Measurements from ENCODE around the gene ALDH18A1.
"Not testable (repeated sequence)": the region's sequence is repeated elsewhere in the genome, so short reads cannot be mapped to it uniquely, and the experiment has no call there.

Gene ALDH18A1

DNA sequence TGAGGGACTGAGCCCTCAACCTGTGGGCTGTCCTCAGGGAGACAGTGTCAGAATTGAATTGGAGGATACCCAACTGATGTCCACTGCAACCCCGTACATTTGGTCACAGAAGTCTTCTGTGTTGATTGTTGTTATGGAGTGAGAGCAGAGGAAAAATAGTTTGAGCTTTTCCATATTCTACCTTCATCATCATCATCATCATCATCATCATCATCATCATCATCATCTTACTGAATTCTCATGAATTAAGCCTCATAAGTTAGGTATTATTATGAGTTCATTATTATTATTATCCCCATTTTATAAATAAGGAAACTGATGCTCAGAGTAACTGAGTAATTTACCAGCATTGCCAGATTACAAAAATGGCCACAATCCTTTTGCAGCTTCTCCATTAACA, 8.4 kb downstream of the ALDH18A1 start:
- no peak for DNase-seq

DNA sequence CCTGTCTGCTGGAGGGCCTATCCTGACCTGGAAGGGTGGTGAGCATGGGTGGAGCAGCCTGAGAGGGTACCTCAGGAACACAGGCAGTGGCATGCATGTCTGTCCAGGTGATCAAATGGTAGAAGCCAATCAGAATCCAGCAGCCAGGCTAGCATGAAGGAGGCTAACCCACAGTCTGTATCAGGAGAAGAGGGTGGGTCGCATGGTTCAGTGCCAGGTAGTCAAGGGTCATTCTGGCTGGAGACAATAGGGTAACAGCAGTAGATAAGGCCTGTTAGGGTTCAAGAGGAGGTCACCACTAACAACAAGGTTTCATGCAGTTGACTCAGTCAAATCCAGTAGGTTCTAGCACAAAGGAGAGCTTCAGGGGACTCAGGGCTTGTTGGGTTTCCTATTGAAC, 10.4 kb downstream of the ALDH18A1 start:
- no peak for DNase-seq

DNA sequence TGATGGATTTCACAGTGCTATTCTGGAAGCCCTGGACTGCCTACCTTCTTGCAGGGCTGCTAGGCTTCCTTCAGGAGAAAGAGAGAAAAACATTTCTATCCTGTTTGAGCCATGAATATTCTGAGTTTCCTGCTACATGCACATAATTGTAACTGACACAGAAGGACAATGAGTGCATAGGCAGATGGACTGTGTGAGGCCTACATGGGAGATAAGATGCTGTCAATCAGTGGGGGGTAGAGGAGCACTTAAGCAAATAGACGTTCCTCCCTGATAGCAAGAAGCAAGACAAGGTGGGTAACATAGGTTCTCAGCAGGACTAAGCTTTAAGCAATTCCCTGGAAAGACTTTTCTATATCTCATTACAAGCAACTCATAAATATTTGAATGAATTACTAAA, 11.6 kb downstream of the ALDH18A1 start:
- no peak for DNase-seq

DNA sequence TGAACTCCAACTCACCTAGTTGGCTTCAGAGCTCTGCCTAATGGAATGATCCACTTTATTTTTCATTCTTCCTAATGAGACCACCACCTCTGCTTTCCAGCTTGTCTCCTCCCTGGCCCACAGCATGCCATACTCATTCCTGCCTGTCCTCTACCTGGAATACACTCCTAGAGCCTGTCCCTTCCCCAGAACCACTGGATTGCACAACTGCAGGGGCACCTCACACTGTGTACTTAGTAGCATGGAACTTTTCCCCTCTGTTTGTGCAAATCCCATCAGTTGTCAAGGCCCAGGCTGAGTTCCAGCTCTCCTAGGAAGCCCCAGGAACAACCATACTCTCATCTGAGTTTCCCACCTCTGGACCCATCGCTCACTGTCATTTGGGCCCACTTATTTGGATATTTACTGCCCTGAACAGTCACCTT, 15.6 kb downstream of the ALDH18A1 start:
- no peak for DNase-seq

DNA sequence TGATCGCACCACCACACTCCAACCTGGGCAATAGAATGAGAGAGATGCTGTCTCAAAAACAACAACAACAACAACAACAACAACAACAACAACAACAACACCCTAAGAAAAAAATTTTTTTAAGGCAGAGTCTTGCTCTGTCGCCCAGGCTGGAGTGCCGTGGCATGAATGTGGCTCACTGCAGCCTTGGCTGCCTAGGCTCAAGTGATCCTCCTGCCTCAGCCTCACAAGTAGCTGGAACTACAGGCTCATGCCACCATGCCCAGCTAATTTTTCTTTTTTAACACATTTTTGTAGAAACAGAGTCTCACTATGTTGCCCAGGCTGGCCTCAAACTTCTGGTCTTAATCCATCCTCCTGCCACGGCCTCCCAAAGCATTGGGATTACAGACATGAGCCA, 18.6 kb downstream of the ALDH18A1 start:
- DNase-seq = no peak

DNA sequence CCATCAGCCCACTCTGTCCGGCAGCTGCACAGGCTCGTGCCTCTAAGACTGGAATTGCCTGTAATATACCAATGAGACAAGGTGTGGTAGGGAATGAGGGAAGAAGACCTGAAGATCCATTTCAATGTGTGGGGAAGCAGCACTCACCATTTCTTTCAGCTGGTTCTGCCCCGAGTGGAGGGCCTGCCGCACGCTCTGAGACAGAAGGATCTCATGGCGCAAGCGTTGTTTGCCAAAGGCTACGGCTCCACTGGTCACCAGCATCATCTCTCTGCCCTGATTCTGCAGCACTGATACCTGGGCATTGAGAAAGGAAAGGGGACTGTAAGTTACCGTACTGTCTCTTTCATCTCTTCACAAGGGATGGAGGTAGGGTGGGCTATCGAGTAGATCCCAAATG, 19.4 kb downstream of the ALDH18A1 start:
- DNase-seq = no peak

DNA sequence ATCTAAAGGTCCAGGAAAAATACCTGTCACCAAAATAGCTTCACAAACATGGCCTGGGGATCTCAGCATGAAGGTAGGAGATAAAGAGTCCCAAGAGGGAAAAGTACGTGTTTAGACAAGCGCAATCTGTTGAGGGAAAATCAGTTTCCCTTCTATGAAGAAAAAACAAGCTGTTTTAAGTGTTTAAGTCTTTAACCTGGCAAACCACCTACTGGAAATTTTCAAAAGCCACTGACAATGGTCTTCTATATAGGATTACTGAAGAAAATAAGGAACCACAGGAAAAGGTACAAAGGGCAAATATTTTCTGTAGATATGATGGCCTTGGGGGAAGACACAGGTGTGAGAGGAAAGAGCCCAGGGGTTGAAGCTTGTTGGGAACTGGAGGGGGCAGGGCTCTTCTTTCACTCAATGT, 21.2 kb downstream of the ALDH18A1 start:
- no peak for DNase-seq

DNA sequence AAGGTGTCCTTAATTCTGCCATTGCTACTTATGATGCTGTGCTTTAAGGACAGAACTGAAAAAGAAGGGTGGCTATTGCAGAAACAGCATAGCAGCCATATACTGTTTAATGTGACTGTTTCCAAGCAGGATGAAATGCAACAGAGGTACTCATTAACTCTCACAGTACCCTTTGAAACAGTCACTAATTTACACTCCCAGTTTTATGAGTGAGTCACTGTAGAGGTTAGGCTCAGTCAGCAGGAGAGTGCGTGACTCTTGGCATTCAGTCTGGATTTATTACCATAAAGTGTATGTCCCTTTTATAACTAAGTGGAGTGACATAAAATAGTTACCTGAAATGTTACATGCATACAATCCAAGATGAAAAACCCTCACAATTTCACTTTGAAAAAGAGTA, 27.7 kb downstream of the ALDH18A1 start:
- no peak for DNase-seq

DNA sequence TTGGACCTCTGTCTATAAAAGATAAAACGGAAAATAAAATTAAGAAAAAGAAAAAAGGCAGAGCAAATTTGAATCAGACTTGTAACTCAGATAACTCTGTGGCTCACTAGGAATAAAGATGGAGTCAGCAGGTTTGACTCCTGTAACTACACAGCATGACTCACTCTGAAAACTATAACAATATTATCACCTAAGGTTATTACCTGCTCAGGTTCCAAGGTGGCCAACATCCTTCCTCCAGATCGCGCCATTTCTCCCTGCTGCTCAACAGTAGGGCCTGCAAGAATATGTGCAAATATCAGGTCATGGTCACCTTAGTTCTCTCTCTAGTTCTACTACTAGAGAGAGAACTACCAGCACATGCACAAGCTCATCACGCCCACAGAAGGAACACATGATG, 30.0 kb downstream of the ALDH18A1 start:
- no peak for DNase-seq

DNA sequence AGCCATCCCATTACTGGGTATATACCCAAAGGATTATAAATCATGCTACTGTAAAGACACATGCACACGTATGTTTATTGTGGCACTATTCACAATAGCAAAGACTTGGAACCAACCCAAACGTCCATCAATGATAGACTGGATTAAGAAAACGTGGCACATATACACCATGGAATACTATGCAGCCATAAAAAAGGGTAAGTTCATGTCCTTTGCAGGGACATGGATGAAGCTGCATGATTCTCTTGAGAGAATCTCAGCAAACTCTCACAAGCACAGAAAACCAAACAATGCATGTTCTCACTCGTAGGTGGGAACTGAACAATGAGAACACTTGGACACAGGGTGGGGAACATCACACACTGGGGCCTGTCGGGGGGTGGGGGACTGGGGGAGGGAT, 36.1 kb downstream of the ALDH18A1 start:
- DNase-seq = not testable (repeated sequence)

DNA sequence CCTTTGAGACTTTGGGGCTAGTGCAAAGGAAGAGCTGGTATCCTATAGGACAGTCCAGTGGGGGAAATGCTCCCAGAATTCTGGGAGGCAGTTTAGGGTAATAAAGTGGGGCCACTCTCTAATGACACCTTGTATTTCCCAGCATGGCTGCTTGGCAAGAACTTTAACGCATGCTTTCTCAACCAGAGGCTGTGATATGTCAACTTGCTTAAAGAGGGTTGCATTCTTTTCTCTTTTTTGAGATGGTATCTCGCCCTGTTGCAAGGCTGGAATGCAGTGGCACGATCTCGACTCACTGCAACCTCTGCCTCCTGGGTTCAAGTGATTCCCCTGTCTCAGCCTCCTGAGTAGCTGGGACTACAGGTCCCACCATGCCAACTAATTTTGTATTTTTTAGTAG, 38.4 kb downstream of the ALDH18A1 start:
- no peak for DNase-seq

DNA sequence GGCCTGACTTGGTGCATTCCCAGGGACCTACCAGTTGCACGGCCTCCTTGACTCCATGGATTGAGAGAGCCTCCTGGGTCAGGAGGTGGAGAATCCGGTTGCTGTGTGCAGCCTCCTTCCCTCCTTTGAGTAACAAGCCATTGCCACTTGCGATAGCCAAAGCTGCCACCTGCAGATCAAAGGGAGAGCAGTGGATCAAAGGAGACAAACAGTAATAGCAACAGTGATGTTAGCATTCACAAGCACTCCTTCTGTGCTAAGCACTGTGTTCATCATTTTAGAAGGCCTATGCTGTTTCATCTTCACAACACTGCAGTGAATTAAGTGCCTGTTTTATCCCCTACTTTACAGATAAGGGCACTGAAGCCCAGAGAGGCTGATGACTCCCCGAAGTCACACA, 40.1 kb downstream of the ALDH18A1 start:
- no peak for DNase-seq

DNA sequence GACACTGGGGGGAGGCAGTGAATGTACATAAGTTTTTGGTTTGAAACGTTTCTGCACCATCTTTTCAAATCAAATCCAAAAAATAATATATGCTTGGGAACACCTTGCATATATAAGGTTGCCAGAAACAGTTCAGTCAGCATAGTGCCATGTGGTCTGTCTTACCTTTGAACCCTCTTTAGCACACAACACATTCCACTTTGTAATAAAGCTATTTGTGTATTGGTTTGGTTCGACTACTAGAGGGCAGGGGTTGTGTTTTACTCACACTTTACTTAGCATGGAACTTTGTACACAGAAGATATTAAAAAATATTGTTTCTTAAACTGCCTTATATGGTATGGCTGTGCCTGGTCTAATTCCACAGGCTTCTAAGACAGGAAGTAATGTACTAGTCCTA, 43.2 kb downstream of the ALDH18A1 start:
- DNase-seq = no peak

DNA sequence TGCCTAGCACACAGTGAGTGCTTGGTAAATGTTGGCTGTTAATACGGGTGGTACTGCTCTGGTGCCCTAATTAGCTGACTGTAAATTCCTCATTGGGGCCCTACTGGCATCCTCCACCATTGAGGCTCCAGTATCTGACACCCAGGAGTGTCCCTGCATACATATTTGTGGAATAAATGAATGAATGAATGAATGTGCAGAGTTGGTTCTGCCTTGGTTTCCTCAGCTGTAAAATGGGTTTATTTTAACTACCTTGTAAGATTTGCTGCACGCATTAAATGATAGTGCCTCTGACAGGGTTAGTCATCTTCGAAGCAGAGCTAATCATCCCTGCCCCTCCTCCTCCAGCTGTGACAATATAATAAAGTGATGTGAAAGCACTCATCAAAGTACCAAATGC, 45.8 kb downstream of the ALDH18A1 start:
- no peak for DNase-seq

DNA sequence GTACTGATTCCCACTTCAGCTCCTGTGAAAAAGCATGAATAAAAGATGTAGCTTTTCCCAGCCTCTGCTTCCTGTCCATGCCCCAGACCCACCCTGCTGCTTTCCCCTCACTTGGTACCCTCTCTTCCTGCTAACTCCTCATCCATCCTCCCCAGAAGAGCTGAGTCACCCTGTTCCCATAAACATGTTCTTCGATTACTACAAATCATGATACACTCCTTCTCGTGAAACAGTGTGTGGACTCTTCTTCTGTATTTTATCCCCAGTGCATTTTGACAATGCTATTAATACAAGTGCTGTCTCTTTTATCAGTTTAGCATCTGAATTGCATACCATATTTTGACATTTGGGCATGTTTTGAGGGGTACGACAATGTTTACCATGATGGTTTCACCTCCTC, 49.6 kb downstream of the ALDH18A1 start:
- DNase-seq = no peak

DNA sequence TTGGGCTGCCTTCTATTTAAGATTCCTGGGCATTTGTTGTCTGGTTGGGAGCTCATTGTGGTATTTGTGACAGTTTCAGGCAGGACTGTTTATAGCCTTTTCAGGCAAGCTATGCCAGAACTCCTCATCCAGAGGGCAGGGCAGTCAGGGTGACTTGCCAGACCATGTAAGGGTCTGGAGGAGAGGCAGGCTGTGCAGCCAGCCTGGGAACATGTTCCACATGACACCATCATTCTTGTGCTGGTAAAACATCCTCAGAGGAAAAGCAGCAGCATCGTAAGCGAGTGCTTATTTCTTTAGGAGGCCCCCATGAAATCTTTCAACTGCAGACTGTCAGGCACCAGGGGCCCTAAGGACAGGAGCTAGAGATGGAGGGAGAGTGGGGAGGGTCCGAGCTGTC, 51.3 kb downstream of the ALDH18A1 start:
- no peak for DNase-seq

DNA sequence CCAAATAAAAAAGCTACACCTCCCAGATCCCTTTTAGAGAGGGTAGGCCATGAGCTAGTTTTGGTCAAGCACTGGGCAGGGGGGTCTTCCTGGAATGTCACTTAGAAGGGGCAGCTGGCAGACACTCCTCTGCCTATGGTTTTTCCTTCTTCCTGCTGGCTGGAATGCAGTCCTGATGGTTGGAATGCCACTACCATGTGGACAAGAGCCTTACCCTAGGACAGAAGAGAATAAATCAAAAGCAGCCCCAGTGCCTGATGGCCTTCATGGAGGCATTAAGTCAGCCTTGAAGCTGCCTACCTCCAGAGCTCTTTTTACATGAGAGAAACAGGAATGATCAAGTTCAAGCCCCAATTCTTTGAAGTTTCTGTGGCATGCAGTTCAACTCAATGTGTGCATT, 51.9 kb downstream of the ALDH18A1 start:
- no peak for DNase-seq

DNA sequence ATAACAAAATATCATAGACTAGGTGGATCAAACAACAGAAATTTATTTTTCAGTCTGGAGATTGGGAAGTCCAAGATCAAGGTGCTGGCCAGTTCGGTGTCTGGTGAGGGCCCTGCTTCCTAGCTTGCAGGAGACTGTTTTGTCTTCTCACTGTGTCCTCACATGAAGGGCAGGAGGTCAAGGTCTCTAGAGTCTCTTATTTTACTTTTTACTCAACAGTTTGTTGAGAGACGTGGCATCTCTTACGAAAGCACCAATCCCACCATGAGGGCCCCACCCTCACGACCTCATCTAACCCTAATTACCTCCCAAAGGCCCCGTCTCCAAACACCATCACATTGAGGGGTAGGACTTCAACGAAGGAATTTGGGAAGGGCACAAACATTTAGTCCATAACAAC, 54.1 kb downstream of the ALDH18A1 start:
- no peak for DNase-seq

DNA sequence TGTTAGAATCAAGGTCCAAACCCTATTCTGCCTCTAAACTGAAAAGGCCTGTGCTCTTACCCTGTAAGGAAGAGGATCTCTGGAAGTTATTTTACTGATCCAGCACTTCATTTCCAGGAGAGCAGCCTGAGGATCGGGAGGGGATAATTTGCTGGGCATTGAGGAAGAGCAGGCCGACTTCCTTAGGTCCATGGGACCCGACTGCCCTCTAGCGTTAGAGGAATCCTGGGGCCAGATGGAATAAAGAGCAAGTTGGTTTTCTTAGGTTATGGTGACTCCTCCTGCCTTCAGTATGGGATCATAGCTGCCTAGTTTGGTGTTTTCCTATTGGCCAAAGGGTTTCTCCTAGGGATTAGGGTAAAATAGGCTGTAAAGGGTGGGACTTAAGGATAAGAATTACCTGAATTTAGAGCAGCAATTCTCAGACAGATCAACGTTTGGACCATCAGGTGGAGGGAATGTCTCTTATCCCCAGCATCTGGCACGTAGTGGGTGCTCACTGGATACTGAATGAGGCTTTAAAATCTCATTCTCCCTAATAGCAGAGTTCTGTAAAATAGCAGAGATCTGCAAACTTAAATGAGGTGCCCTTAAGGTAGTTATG, 55.3 kb downstream of the ALDH18A1 start:
- peak; percentile 20 for DNase-seq

DNA sequence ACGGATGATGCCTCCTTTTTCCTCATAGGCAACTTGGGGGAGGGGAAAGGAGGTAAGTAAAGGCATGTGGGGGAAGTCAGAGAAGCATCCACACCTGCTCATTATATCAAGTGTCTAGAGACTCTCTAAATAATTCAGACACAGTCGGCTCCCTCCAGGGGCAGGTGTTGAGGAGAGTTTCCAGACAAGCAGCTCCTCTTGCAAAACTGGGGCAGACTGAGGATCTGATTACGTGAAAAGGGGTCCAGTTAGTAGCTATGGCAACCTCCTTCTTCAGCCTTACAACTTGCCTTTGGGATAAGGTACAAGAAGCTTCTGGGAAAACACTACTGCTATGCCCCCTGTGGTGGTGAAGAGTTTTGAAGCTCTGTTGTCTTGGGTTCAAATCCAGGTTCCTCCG, 56.4 kb downstream of the ALDH18A1 start:
- no peak for DNase-seq

DNA sequence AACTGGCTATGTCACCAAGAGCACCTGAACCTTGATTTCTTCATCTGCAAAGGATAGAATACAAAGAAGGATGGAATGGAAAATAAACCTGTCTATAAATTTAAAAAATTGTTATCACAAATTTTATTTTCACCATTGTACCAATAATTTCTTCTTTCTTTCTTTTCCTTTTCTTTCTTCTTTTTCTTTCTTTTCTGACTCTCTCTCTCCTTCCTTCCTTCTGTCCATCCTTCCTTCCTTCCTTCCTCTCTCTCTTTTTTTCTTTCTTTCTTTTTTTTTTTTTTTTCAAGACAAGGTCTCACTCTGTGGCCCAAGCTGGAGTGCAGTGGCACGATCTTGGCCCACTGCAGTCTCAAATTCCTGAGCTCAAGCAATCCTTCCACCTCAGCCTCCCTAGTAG, 58.7 kb downstream of the ALDH18A1 start:
- no peak for DNase-seq

DNA sequence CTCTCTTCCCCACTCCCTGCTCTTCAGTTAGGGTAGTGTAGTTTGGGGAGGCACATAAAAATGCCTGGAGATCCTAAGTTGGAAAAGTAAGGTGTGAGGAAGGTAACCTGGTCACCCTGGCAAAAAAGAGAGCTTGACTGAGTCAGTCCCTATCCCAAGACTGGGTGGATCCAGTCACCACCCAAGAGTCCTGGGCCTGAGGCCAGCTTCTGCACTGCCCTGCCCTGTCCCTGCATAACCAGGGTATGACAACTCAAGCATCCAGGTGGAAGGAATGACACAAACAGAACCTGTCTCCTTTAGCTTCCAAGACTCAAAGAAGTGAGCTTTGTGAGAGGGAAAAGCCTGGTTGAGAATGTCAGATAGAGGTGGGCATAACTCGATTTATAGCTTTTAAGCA, 68.5 kb downstream of the ALDH18A1 start:
- DNase-seq = no peak

DNA sequence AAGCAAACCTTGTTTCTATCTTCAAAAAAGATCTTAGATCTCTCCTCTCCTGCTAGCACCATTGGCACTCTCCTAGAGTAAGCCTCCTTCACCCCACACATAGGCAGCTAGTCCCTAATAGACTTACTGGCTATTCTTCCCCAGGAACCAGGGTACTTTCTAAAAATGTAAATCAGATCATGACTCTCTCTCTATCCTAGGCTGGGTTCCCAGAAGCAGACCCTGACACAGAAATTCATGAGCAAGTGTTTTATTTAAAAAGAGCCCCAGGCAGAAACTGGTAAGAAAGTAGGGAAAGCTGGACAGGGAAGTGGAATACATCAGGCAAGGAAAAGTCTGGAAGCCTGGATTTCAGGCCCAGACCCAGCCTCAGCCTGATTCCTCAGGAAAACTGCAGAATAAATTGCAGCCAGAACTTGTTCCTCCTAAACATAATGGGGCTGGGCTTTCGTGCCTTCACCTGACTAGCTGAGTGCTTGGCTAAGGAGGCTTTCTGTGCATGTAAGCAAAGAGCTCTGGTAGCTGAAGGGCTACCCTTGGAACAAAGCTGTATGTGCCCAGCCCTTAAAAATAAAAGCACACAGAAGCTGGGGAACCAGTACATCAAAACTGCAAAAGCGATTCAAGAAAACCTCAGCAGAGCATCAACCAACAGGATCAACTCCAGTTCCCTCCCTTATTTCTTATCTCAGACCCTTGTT, 76.5 kb downstream of the ALDH18A1 start:
- no peak for DNase-seq

DNA sequence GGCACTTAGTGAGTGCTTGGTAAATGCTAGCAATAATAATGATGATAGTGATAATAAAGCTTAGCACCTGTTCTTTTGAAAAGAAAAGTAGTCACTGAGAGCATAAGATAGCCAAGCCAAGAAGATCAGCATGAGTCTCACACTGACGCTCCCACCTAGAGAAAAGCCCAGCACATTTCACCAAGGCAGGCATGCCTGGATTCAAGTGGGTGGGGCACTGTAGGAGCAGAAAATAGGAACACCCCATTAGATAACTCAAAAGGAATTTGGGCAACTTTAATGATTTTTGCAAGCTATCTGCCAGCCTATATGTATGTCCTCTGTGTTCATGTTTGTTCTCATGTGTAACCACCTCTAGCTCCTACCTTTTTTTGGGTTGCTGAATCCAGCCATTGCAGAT, 77.2 kb downstream of the ALDH18A1 start:
- no peak for DNase-seq

DNA sequence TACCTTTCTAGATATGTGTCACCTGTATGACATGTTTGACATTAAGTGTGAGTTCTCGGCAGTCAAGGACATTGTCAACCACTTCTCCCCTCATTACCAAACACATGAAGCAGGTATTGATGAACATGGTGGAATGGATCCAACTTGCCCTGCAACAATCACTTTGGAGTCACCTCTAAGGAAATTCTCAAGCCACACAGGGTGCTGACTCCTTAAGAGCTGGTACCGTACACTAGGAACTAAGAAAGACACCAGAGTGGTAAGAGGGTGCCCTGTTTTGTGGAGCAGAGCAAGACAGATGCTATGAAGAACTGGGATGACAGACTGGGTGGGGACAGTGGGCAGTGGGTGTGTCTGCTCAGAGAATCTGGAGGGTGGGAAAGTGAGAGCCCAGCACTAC, 77.9 kb downstream of the ALDH18A1 start:
- DNase-seq = no peak
